ENCODE measurements around the gene TRIAP1.
"Not testable (repeated sequence)": the region's sequence is repeated elsewhere in the genome, so short reads cannot be mapped to it uniquely, and the experiment has no call there.

The TRIAP1 gene

GRCh38 chr12:120468821-120469449, 22.8 kb upstream of the TRIAP1 start:
- DNase-seq (ENCODE audit: low read depth) = no peak

- DNase-seq (ENCODE audit: low read depth) = no peak
Observed at GRCh38 chr12:120468325-120468820, 22.2 kb upstream of the TRIAP1 start.

- no peak for DNase-seq (ENCODE audit: low read depth)
Observed at GRCh38 chr12:120467439-120467838, 21.3 kb upstream of the TRIAP1 start.

GRCh38 chr12:120466560-120467315, 20.6 kb upstream of the TRIAP1 start:
- no peak for DNase-seq (ENCODE audit: low read depth)

- no peak for DNase-seq (ENCODE audit: low read depth)
Observed at GRCh38 chr12:120465756-120466155, 19.6 kb upstream of the TRIAP1 start.

GRCh38 chr12:120463712-120464111, 17.5 kb upstream of the TRIAP1 start:
- no peak for DNase-seq (ENCODE audit: low read depth)

- no peak for DNase-seq (ENCODE audit: low read depth)
Observed at GRCh38 chr12:120462099-120462640, 16.0 kb upstream of the TRIAP1 start.

- no peak for DNase-seq (ENCODE audit: low read depth)
Observed at GRCh38 chr12:120460157-120460556, 14.0 kb upstream of the TRIAP1 start.

- DNase-seq (ENCODE audit: low read depth) = no peak
Observed at GRCh38 chr12:120457133-120457532, 10.9 kb upstream of the TRIAP1 start.

GRCh38 chr12:120455302-120455701, 9.1 kb upstream of the TRIAP1 start:
- no peak for DNase-seq (ENCODE audit: low read depth)

GRCh38 chr12:120453977-120454376, 7.8 kb upstream of the TRIAP1 start:
- no peak for DNase-seq (ENCODE audit: low read depth)

- no peak for DNase-seq (ENCODE audit: low read depth)
Observed at GRCh38 chr12:120453060-120453750, 7.0 kb upstream of the TRIAP1 start.

- not testable (repeated sequence) for DNase-seq (ENCODE audit: low read depth)
Observed at GRCh38 chr12:120452524-120452923, 6.3 kb upstream of the TRIAP1 start.

GRCh38 chr12:120447992-120448391, 1.8 kb upstream of the TRIAP1 start:
- no peak for DNase-seq (ENCODE audit: low read depth)

GRCh38 chr12:120446844-120447178, 627 bp upstream of the TRIAP1 start:
- DNase-seq (ENCODE audit: low read depth) = not testable (repeated sequence)

GRCh38 chr12:120444676-120445075, 1.5 kb downstream of the TRIAP1 start:
- no peak for DNase-seq (ENCODE audit: low read depth)

- peak; percentile 60 for DNase-seq (ENCODE audit: low read depth)
Observed at GRCh38 chr12:120439646-120440247, 6.4 kb downstream of the TRIAP1 start.

GRCh38 chr12:120438495-120439198, 7.5 kb downstream of the TRIAP1 start:
- no peak for DNase-seq (ENCODE audit: low read depth)

- peak; percentile 96 for DNase-seq (ENCODE audit: low read depth)
Observed at GRCh38 chr12:120437735-120438494, 8.3 kb downstream of the TRIAP1 start, which contains the start of gene COX6A1. TSS of gene COX6A1 (plus strand) at chr12:120438113. CDS start at chr12:120438127, 14 bp downstream.

- DNase-seq (ENCODE audit: low read depth) = no peak
Observed at GRCh38 chr12:120432772-120433525, 13.2 kb downstream of the TRIAP1 start.
